Testis (tissue), 2 donors: ENCODE results near the gene KIAA1755.

Source experiments
- CTCF ChIP-seq, 3 experiments: fragments of 450-650 bp in 2 of 3; fragments of 200-600 bp in 1 of 3; sonication (generic) in 1 of 3; IDR thresholded peaks; one replicate each; pipeline ENCODE4 v1.5.1; 2016 to 2019; ENCODE audit warnings: antibody characterized with exemption in 3 of 3, mild to moderate bottlenecking in 2 of 3, moderate library complexity in 1 of 3
- POLR2A ChIP-seq: fragments of 450-650 bp; IDR thresholded peaks from one replicate; pipeline ENCODE4 v1.6.1; 2017; ENCODE audit warnings: antibody characterized with exemption, mild to moderate bottlenecking, moderate library complexity

GRCh38 chr20:38202153-38202981 is 58.2 kb downstream of the KIAA1755 start:
- no peak for TF ChIP-seq CTCF (IDR thresholded peaks at IDR 0.05)
- no peak for TF ChIP-seq POLR2A
